Heart right ventricle (tissue), 16 donors: ENCODE data around the gene SLC2A5. TPM values are rescaled to one million over a fixed set of nuclear protein-coding genes. Genes with fewer than 3 reads are reported as not detected.

Source experiments
- ATAC-seq, 8 donors: fragments of 200-7000 bp; cut with Tn5 transposase; one replicate each; pipeline ENCODE4 v1.9.1; 2020; ENCODE audit warnings: mild to moderate bottlenecking in 8 of 8, moderate library complexity in 8 of 8, moderate number of reproducible peaks in 1 of 8
- DNase-seq, 2 donors: peaks; one replicate each; pipeline ENCODE4 v3.0.0-alpha.2; 2020
- H3K27ac ChIP-seq, 10 donors: fragments of 200-600 bp; sonication (generic) in 2 of 10; one replicate each; pipeline versions ENCODE4 v1.5.0 to v1.8.0; 2020 to 2022; ENCODE audit warnings: mild to moderate bottlenecking in 3 of 10
- H3K27me3 ChIP-seq, 7 donors: fragments of 200-600 bp; one replicate each; pipeline ENCODE4 v1.8.0; 2021 to 2022; ENCODE audit warnings: mild to moderate bottlenecking in 2 of 7
- H3K36me3 ChIP-seq, 9 donors: fragments of 200-600 bp; sonication (generic) in 1 of 9; one replicate each; pipeline versions ENCODE4 v1.5.0 to v1.8.0; 2020 to 2022; ENCODE audit warnings: mild to moderate bottlenecking in 2 of 9
- H3K4me1 ChIP-seq, 9 donors: fragments of 200-600 bp; sonication (generic) in 1 of 9; one replicate each; pipeline versions ENCODE4 v1.5.0 to v1.8.0; 2020 to 2022; ENCODE audit warnings: mild to moderate bottlenecking in 4 of 9
- H3K4me3 ChIP-seq, 10 donors: fragments of 200-600 bp; sonication (generic) in 2 of 10; one replicate each; pipeline versions ENCODE4 v1.5.0 to v1.8.0; 2020 to 2022; ENCODE audit warnings: mild to moderate bottlenecking in 7 of 10, moderate library complexity in 2 of 10
- H3K9me3 ChIP-seq, 11 donors: fragments of 200-600 bp in 10 of 11; sonication (generic) in 2 of 11; one replicate each; pipeline versions ENCODE4 v1.5.0 to v1.8.0; 2013 to 2022; ENCODE audit warnings: mild to moderate bottlenecking in 2 of 11, control low read depth in 1 of 11, moderate library complexity in 1 of 11
- CTCF ChIP-seq, 9 donors: fragments of 200-600 bp; sonication (generic) in 2 of 9; IDR thresholded peaks; one replicate each; pipeline versions ENCODE4 v1.5.0 to v1.8.0; 2021 to 2022; ENCODE audit warnings: antibody characterized with exemption in 9 of 9, mild to moderate bottlenecking in 5 of 9, moderate library complexity in 1 of 9
- WGBS, 2 donors: extraction: QIAGEN DNeasy Blood & Tissue Kit; methylation state at CpG; one replicate each; pipeline ENCODE4 v1.1.7; 2013; ENCODE audit warnings: inconsistent platforms in 1 of 2; 5-methylcytosine and 5-hydroxymethylcytosine counted together
- intact Hi-C, 10 donors: fragments of 100-400 bp; cut with DNase I; formaldehyde crosslinking; loops; one replicate each; pipeline versions ENCODE4 v1.11.1 to v1.14.2; 2022
- polyA plus RNA-seq, 2 donors: library from polyadenylated mRNA; stranded (reverse); fragments of 200-250 nt; gene quantifications; one replicate each; pipeline ENCODE4 v1.2.3, GENCODE V29; 2013
- total RNA-seq, 10 donors: library from RNA; stranded (reverse); fragmentation: NEBNext Ultra II Directional in 3 of 10; extraction: Animal tissue kit (Norgen Biotek cat#: 25700) in 3 of 10; gene quantifications; one replicate each; pipeline versions ENCODE4 v1.2.1 to v1.2.4, GENCODE V29; 2021 to 2023
- donor health status: Arrhythmogenic right ventricular cardiomyopathy.
- donor health status: ischemic (EF 13 %, LVEDD 7.1; RV severe dilation, severe dysfunction).
- donor health status: healthy with polysubstance abuse.
- donor health status: DM: no; HTN: yes; CAD: no.
- donor health status: DM: no; HTN: no; CAD: no.
- donor health status: ischemic (EF 25% LVEDD 6.9; RV normal size, moderate dysfunction).
- donor health status: ischemic (EF 25% LVEDD 5.7; RV mildly dilated, moderate dysfunction).
- donor health status: healthy.
- donor health status: DM: yes; HTN: yes; CAD: no.
- donor health status: Ischemic cardiomyopathy.
- donor health status: ischemic (EF 35%, LVEDD 5.7; RV mildly dilated, moderate dysfunction).
- donor health status: nonischemic (EF 11% LVEDD 7.7; RV severe dilation, severe dysfunction).
- donor health status: DM: yes; HTN: yes; CAD: no.
- donor health status: PGD.
- donor health status: ischemic (EF 29% LVEDD 5.4; RV normal size, mild dysfunction).
- donor health status: nonischemic (EF 23%, LVEDD 6.1; RV moderate dilation, normal function).

SLC2A5 gene
- total and polyA plus RNA-seq, 12 donors, result 0.39 to 15.6 (median 3.8) TPM

DNA sequence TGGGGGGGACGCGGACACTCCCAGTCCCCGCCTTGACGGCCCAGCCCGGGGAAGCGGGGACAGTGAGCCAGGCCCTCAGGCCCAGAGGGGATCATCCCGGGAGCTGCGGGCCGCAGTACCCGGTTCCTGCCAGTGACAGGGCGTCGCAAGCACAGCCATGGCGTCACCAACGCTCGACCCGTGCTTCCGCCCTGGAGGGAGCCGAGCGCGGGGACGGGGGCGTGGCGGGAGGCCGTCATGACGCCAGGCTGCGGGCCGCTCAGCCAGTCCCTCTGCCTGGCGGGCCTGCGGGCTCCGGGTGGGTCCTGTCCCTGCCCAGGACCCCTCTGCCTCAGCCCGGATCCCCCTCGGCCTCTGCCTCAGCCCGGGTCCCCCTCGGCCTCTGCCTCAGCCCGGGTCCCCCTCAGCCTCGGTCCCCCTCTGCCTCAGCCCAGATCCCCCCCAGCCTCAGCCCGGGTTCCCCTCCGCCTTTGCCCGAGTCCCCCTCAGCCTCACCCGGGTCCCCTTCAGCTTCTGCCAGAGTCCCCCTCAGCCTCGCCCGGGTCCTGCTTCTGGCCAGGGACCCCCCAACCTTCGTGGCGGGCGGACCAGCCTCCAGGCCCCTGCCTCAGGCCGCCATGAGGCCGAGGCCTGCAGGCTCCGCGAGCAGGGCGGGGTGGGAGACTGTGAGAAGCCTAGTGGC, 2.3 kb upstream of the SLC2A5 start:
- TF ChIP-seq CTCF (IDR thresholded peaks at IDR 0.05), result no peak
- Histone ChIP-seq H3K9me3 (no peaks in the 10 kb centered on the region), H3K27me3 (no peaks in the 10 kb centered on the region), H3K4me3 (no peak overlapping the region), H3K36me3 (no peaks in the 10 kb centered on the region), H3K27ac (no peak overlapping the region), H3K4me1 (peaks cover 0 to 65% (median 18%) of the 10 kb centered on the region in 9 donors)
- intact Hi-C loops, result no loop called here
- DNase-seq, result no peak
- 92 to 94% methylated on average over 35 to 50 of the region's 50 CpGs for WGBS, 2 donors
- ATAC-seq, result peak in 2 of 8 donors; percentile 26 to 29

GRCh38 chr1:9070486-9070885, 1.1 kb upstream of the SLC2A5 start:
- WGBS, 2 donors, result 84 to 86% methylated on average over 7 of the region's 7 CpGs
- H3K36me3 ChIP-seq, result no peaks in the 10 kb centered on the region

GRCh38 chr1:9068981-9069325, 482 bp downstream of the SLC2A5 start:
- 13 to 26% methylated on average over 4 of the region's 4 CpGs for WGBS, 2 donors
- no peaks in the 10 kb centered on the region for H3K9me3 ChIP-seq
- H3K4me3 ChIP-seq, result peak overlapping the region in 7 of 10 donors; percentile 4 to 43 (median 24)
- no peak for DNase-seq
- H3K27me3 ChIP-seq, result no peaks in the 10 kb centered on the region
- peak in 3 of 8 donors; percentile 2 to 8 (median 6) for ATAC-seq
- peak overlapping the region in 9 of 10 donors; percentile 50 to 88 (median 64) for H3K27ac ChIP-seq
- H3K4me1 ChIP-seq, result peaks cover 0 to 75% (median 42%) of the 10 kb centered on the region in 9 donors
- intact Hi-C loops, result no loop called here
- TF ChIP-seq CTCF (IDR thresholded peaks at IDR 0.05), result no peak
- H3K36me3 ChIP-seq, result no peaks in the 10 kb centered on the region

More at GRCh38 chr1:9070486-9070885, 1.1 kb upstream of the SLC2A5 start:
- intact Hi-C loops, result no loop called here
- ATAC-seq, result no peak
- no peak for TF ChIP-seq CTCF (IDR thresholded peaks at IDR 0.05)
- DNase-seq, result no peak
- H3K4me1 ChIP-seq, result peaks cover 0 to 74% (median 27%) of the 10 kb centered on the region in 9 donors
- no peaks in the 10 kb centered on the region for H3K27me3 ChIP-seq
- H3K9me3 ChIP-seq, result no peaks in the 10 kb centered on the region
- H3K4me3 ChIP-seq, result no peak overlapping the region
- H3K27ac ChIP-seq, result peak overlapping the region in 1 of 10 donors; percentile 88

GRCh38 chr1:9066945-9067807, 2.3 kb downstream of the SLC2A5 start:
- DNase-seq, result peak; percentile 52 to 69
- intact Hi-C loops, result no loop called here
- ATAC-seq, result peak; percentile 67 to 89 (median 84)

More at GRCh38 chr1:9066945-9067807, 2.3 kb downstream of the SLC2A5 start:
- Histone ChIP-seq H3K4me3 (no peak overlapping the region), H3K27ac (peak overlapping the region in 8 of 10 donors; percentile 2 to 88 (median 58)), H3K36me3 (no peaks in the 10 kb centered on the region), H3K27me3 (no peaks in the 10 kb centered on the region), H3K9me3 (no peaks in the 10 kb centered on the region), H3K4me1 (peaks cover 0 to 73% (median 42%) of the 10 kb centered on the region in 9 donors)
- TF ChIP-seq CTCF (IDR thresholded peaks at IDR 0.05), result peak in 1 of 9 donors; percentile 24
- 56 to 62% methylated on average over 24 of the region's 24 CpGs for WGBS, 2 donors
